T-helper 2 cell treated with Interferon-gamma antibody and Interleukin-4, amounts not matched to agents 100 ng/mL and 5 ng/mL, for 36 hours (primary cell): ENCODE measurements around the gene MCTP1. TPM values are rescaled to one million over a fixed set of nuclear protein-coding genes. Genes with fewer than 3 reads are reported as not detected.

Experiments used
- intact Hi-C: fragments of 100-400 bp; cut with micrococcal nuclease; formaldehyde crosslinking; loops from one replicate; pipeline ENCODE4 v1.15.1; 2023
- total RNA-seq: library from RNA; stranded (reverse); gene quantifications from 2 replicates; pipeline ENCODE4 v1.2.3, GENCODE V29; 2022

The MCTP1 gene
- total RNA-seq, 1 donor from 2014 or later = not detected

- intact Hi-C loops = no loop called here
Measured at GRCh38 chr5:94778732-94779131, 506.2 kb downstream of the MCTP1 start.

GRCh38 chr5:94778299-94778698, 506.6 kb downstream of the MCTP1 start:
- intact Hi-C loops = no loop called here

- intact Hi-C loops = no loop called here
Measured at GRCh38 chr5:94777056-94777880, 507.6 kb downstream of the MCTP1 start.

GRCh38 chr5:94776167-94776566, 508.7 kb downstream of the MCTP1 start:
- intact Hi-C loops = no loop called here

- intact Hi-C loops = no loop called here
Measured at GRCh38 chr5:94775088-94775487, 509.8 kb downstream of the MCTP1 start.

- intact Hi-C loops = no loop called here
Measured at GRCh38 chr5:94771742-94772141, 513.2 kb downstream of the MCTP1 start.

GRCh38 chr5:94769996-94770395, 514.9 kb downstream of the MCTP1 start:
- intact Hi-C loops = no loop called here

GRCh38 chr5:94761786-94762185, 523.1 kb downstream of the MCTP1 start:
- intact Hi-C loops = no loop called here

GRCh38 chr5:94761055-94761454, 523.8 kb downstream of the MCTP1 start:
- intact Hi-C loops = no loop called here

- intact Hi-C loops = no loop called here
Measured at GRCh38 chr5:94759961-94760360, 524.9 kb downstream of the MCTP1 start.

- intact Hi-C loops = no loop called here
Measured at GRCh38 chr5:94759022-94759421, 525.9 kb downstream of the MCTP1 start.

- intact Hi-C loops = no loop called here
Measured at GRCh38 chr5:94754824-94755223, 530.1 kb downstream of the MCTP1 start.

- intact Hi-C loops = no loop called here
Measured at GRCh38 chr5:94751460-94751859, 533.4 kb downstream of the MCTP1 start.

- intact Hi-C loops = no loop called here
Measured at GRCh38 chr5:94750681-94751080, 534.2 kb downstream of the MCTP1 start.

GRCh38 chr5:94749042-94749441, 535.9 kb downstream of the MCTP1 start:
- intact Hi-C loops = no loop called here

GRCh38 chr5:94748212-94748611, 536.7 kb downstream of the MCTP1 start:
- intact Hi-C loops = no loop called here

- intact Hi-C loops = no loop called here
Measured at GRCh38 chr5:94747371-94747770, 537.5 kb downstream of the MCTP1 start.

- intact Hi-C loops = no loop called here
Measured at GRCh38 chr5:94746731-94747124, 538.2 kb downstream of the MCTP1 start.

GRCh38 chr5:94745786-94746730, 538.8 kb downstream of the MCTP1 start:
- intact Hi-C loops = no loop called here

- intact Hi-C loops = no loop called here
Measured at GRCh38 chr5:94744906-94745305, 540.0 kb downstream of the MCTP1 start.

GRCh38 chr5:94742852-94743251, 542.0 kb downstream of the MCTP1 start:
- intact Hi-C loops = no loop called here

GRCh38 chr5:94740286-94740685, 544.6 kb downstream of the MCTP1 start:
- intact Hi-C loops = no loop called here
